Progenitor cell of endocrine pancreas (in vitro differentiated cells): ENCODE results near the gene CSNK1G2. TPM values are rescaled to one million over a fixed set of nuclear protein-coding genes. Genes with fewer than 3 reads are reported as not detected.

ENCODE experiments used
- DNase-seq: peaks from one replicate; pipeline ENCODE4 v3.0.0; 2021; ENCODE audit warnings: low spot score; ENCODE audit not compliant: unreplicated experiment
- H3K27ac Mint-ChIP-seq: 2 replicates; pipeline ENCODE4 v1.8.0; 2021; ENCODE audit warnings: mild to moderate bottlenecking, moderate library complexity, mixed read lengths
- H3K27me3 Mint-ChIP-seq: 2 replicates; pipeline ENCODE4 v1.8.0; 2021; ENCODE audit warnings: mixed read lengths
- H3K36me3 Mint-ChIP-seq: 2 replicates; pipeline ENCODE4 v1.8.0; 2022; ENCODE audit warnings: mixed read lengths; ENCODE audit not compliant: insufficient read depth
- H3K4me1 Mint-ChIP-seq: 2 replicates; pipeline ENCODE4 v1.8.0; 2021; ENCODE audit warnings: low read depth, mixed read lengths
- H3K4me3 Mint-ChIP-seq: 2 replicates; pipeline ENCODE4 v1.8.0; 2021; ENCODE audit warnings: low read depth, mild to moderate bottlenecking, moderate library complexity, mixed read lengths
- H3K9me3 Mint-ChIP-seq: 2 replicates; pipeline ENCODE4 v1.8.0; 2021; ENCODE audit warnings: low read depth, mixed read lengths
- total RNA-seq: library from RNA; stranded (reverse); gene quantifications from 2 replicates; pipeline ENCODE4 v1.2.1, GENCODE V29; 2021
- TF ChIP-seq, protein P1 (sequence below): fragments of 200-600 bp; sonication (generic); IDR thresholded peaks from one replicate; pipeline ENCODE4 v1.5.0; 2021; ENCODE audit warnings: antibody characterized with exemption, mild to moderate bottlenecking; ENCODE audit not compliant: unreplicated experiment

Gene CSNK1G2
- total RNA-seq, 1 donor from 2014 or later = 103 TPM

DNA sequence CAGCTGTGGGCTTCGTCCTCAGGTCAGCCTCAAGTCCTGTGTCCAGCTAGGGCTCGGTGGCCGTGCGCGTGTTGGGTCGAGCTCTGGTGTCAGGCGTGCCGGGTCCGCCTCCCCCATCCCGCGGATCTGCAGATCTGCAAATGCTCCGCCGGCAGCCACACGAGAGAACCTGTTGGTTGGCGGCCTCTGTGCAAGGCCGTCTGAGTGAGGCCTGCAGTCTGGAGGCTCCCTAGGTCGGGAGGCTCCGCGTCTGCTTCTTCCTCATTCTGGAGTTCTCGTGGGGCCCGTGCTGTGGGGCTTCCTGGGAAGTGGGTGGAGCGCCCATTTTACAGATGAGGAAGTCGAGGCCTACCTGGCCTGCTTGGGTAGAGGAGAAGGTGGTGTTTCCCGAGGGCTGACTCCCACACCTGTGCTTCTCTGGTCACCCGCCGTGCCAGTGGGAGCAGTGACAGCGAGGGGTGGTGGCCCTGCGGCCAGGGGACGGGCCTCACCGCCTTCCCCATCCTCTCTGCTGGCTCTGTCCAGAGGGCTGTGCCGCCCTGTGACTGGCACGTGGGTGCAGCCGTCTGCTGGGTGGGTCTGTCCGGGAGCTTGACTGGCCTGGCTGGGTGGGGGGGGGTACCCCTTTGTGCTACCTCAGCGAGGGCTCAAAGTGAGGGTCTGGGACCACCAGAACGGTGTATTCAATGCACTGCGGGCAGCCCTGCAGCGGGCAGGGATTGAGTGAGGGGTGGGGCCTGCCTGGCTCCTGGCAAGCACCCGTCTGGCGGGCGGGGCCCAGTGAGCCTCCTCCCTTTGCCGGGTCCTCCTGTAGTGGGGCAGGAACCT is 3.3 kb downstream of the CSNK1G2 start:
- Mint-ChIP-seq H3K27ac (peak overlapping the region; percentile 74), H3K4me1 (peaks cover 17% of the 10 kb centered on the region), H3K9me3 (no peaks in the 10 kb centered on the region), H3K4me3 (peak overlapping the region; percentile 26), H3K27me3 (no peaks in the 10 kb centered on the region), H3K36me3 (peaks cover 1% of the 10 kb centered on the region)
- no peak for DNase-seq
- TF ChIP-seq, protein P1, sequence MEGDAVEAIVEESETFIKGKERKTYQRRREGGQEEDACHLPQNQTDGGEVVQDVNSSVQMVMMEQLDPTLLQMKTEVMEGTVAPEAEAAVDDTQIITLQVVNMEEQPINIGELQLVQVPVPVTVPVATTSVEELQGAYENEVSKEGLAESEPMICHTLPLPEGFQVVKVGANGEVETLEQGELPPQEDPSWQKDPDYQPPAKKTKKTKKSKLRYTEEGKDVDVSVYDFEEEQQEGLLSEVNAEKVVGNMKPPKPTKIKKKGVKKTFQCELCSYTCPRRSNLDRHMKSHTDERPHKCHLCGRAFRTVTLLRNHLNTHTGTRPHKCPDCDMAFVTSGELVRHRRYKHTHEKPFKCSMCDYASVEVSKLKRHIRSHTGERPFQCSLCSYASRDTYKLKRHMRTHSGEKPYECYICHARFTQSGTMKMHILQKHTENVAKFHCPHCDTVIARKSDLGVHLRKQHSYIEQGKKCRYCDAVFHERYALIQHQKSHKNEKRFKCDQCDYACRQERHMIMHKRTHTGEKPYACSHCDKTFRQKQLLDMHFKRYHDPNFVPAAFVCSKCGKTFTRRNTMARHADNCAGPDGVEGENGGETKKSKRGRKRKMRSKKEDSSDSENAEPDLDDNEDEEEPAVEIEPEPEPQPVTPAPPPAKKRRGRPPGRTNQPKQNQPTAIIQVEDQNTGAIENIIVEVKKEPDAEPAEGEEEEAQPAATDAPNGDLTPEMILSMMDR = no peak

DNA sequence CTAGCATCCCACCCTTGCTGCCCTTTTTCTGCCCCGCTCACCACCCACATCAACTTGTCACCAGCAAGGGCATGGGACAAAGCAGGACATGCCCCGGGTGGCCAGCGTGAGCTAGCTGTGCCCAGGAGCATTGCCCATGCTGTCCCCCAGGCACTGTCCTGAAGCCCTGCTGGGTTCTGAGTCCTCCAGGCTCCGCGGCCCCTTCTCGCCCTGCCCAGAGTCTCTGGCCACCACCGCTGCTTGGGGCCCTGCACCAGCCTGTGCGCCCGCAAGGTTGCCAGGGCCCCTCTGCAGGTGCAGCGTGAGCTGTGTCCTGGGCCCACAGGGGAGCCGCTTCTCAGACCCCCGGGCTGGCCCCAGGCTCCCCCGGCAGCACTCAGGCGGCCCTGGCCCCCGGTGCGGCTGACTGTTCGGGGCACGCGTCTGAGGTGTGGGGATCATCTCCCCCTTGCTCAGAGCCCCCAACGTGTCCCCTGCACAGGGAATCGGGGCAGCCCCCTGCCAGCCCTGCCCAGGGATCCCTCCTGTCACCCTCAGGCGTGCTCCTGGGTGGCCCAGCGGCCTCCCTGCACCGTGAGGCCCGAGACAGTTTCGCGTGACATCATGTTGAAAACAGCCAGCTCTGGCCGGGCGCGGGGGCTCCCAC is 4.1 kb downstream of the CSNK1G2 start:
- Mint-ChIP-seq H3K27ac (no peak overlapping the region), H3K4me1 (peaks cover 15% of the 10 kb centered on the region), H3K36me3 (peaks cover 1% of the 10 kb centered on the region), H3K9me3 (no peaks in the 10 kb centered on the region), H3K27me3 (no peaks in the 10 kb centered on the region), H3K4me3 (no peak overlapping the region)
- TF ChIP-seq, protein P1 = no peak
- no peak for DNase-seq

DNA sequence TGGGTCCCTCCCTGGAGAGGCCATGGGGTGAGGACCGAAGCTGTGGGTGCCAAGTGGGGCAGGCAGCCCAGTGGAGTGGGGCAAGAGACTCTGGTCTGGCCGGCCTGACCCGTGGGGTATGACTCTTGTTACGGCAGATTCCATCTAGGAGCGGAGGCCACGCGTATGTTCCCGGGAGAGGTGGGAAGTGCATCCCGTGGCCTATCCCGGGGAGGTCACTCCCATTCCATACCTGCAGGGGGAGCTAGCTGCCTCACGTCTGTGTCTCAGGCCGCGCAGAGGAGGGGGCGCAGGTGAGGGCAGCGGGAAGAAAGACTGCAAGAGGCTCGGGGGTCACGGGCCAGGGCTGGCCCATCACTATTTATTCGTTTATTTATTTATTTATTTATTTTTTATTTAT is 4.9 kb downstream of the CSNK1G2 start:
- H3K4me3 Mint-ChIP-seq = no peak overlapping the region
- H3K27me3 Mint-ChIP-seq = no peaks in the 10 kb centered on the region
- no peaks in the 10 kb centered on the region for H3K9me3 Mint-ChIP-seq
- peaks cover 13% of the 10 kb centered on the region for H3K4me1 Mint-ChIP-seq
- TF ChIP-seq, protein P1 = peak; percentile 68
- peak; percentile 34 for DNase-seq
- no peak overlapping the region for H3K27ac Mint-ChIP-seq
- H3K36me3 Mint-ChIP-seq = peaks cover 3% of the 10 kb centered on the region

DNA sequence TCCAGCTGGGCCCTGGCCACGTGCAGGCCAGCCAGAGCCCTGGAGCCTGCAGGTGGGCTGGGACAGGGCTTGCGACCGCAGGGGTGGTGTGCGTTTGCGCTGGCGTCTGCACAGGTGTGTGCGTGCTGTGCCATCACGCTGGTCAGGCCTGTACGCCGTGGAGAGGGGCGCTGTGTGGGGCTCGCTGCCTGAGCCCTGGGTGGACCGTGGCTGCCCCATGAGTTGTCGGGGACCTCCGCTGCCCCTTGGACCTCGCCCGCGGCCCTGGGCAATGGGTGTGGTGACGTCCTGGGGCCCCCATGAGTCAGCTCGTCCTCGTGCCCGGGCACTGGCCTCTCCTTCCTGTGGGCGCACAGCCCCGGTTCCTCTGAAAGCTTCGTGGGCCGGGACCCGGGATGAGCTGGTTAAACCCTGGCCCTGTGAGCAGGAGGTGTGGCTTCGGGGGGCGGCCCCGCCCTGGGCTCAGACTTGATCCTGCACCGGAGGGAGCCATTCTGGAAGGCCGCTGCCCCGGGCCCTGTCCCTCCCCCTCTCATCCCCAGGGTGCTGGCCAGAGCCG is 6.8 kb downstream of the CSNK1G2 start:
- TF ChIP-seq, protein P1 = no peak
- H3K9me3 Mint-ChIP-seq = no peaks in the 10 kb centered on the region
- no peak overlapping the region for H3K27ac Mint-ChIP-seq
- peaks cover 12% of the 10 kb centered on the region for H3K4me1 Mint-ChIP-seq
- no peak overlapping the region for H3K4me3 Mint-ChIP-seq
- no peak for DNase-seq
- H3K36me3 Mint-ChIP-seq = peaks cover 3% of the 10 kb centered on the region
- H3K27me3 Mint-ChIP-seq = no peaks in the 10 kb centered on the region

DNA sequence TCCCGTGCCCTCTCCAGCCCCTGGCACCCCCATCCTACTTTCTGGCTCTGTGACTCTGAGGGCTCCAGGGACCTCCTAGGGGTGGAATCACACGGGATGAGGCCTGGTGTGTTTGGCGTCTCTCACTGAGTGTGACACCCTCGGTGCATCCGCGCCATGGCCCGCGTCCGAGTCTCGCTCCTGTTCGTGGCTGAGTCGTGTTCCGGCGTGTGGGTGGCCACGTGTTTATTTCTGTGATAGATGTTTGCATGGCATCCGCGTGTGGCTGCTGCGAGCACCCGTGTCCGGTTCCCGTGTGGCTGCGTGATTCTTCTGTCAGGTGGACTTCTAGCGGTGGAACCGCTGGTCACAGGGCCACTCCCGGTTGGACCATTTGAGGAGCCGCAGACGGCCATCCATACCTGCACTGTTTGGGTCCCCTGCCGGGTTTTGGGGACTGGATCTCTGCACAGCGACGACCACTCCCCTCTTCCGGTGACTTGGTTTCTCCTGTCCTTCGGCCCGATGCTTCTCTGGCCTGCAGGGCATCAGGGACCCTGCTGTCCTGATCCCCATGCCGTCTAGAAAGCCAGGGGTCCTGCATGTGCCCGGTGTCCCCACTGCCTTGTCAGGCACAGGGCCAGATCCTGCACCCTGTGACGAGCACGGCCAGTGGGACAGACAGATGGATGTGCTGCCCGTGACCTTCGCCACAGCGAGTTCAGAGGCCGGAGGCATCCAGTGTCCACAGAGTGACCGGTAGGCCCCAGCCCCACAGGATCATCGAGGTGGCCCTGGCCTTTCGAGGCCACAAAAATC is 8.5 kb downstream of the CSNK1G2 start:
- no peaks in the 10 kb centered on the region for H3K27me3 Mint-ChIP-seq
- H3K9me3 Mint-ChIP-seq = no peaks in the 10 kb centered on the region
- H3K4me1 Mint-ChIP-seq = peaks cover 4% of the 10 kb centered on the region
- no peak for DNase-seq
- no peak overlapping the region for H3K27ac Mint-ChIP-seq
- peaks cover 3% of the 10 kb centered on the region for H3K36me3 Mint-ChIP-seq
- TF ChIP-seq, protein P1 = no peak
- H3K4me3 Mint-ChIP-seq = no peak overlapping the region
